ENCODE measurements around the gene EHF. TPM values are rescaled to one million over a fixed set of nuclear protein-coding genes. Genes with fewer than 3 reads are reported as not detected.

The EHF gene
- total and polyA plus RNA-seq, 2 experiments from 2014 or later = not detected

DNA sequence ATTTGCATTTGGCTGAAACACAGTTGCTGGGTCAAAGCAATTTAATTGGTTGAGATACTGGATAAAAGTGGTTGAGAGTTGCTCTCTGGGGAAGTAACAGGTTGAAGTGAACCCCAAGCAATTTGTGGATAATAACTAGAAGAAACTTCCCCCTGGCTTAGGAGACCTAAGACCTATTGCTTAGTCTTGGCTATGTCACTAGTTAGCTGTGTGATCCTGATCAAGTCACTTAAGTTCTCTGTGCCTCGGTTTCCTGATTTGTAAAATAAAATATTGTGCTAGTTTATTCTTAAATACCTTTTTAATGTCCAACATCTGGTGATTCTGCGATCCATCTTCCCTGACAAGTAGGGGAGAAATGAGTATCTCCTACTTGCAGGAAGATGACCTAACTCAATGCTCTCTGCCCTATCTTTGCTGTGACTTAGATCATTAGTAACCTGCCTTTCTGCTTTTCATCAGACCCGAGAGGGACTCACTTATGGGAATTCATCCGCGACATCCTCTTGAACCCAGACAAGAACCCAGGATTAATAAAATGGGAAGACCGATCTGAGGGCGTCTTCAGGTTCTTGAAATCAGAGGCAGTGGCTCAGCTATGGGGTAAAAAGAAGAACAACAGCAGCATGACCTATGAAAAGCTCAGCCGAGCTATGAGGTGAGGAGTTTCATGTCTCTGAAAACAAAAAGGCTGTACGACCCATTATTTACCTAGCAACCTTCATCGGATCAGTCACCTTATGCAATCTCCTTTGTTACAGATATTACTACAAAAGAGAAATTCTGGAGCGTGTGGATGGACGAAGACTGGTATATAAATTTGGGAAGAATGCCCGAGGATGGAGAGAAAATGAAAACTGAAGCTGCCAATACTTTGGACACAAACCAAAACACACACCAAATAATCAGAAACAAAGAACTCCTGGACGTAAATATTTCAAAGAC lies 37.5 kb downstream of the EHF start:
- H3K36me3 ChIP-seq (ENCODE audit: low read depth) = no peaks in the 10 kb centered on the region
- H3K9me3 ChIP-seq (ENCODE audit: low read depth) = no peaks in the 10 kb centered on the region
- H3F3A ChIP-seq (ENCODE audit: insufficient read depth) = peaks cover 25% of the 10 kb centered on the region
- WGBS, 2 experiments (ENCODE audit: low coverage in 1 of 2, low lambda C conversion rate in 2 of 2, missing lambda C conversion rate in 2 of 2) = 88 to 91% methylated on average over 14 of the region's 14 CpGs
- no peaks in the 10 kb centered on the region for H3K9me2 ChIP-seq (ENCODE audit: insufficient read depth)
- H3K27ac ChIP-seq = no peak overlapping the region
- no peak for TF ChIP-seq EZH2phosphoT487 (IDR thresholded peaks at IDR 0.05; ENCODE audit: insufficient read depth, low read depth)
- TF ChIP-seq EZH2 (IDR thresholded peaks at IDR 0.05; ENCODE audit: insufficient read depth, poor library complexity, severe bottlenecking) = no peak
- no peak overlapping the region for H3K9ac ChIP-seq
- peaks cover 23% of the 10 kb centered on the region for H3K4me1 ChIP-seq (ENCODE audit: insufficient read depth)
- H4K20me1 ChIP-seq (ENCODE audit: insufficient read depth) = no peaks in the 10 kb centered on the region
- no peak overlapping the region for H2AFZ ChIP-seq
- H3K27me3 ChIP-seq (replicated peaks; ENCODE audit: insufficient read depth) = no peaks in the 10 kb centered on the region
- H3K4me3 ChIP-seq = no peak overlapping the region
- H3K79me2 ChIP-seq (ENCODE audit: insufficient read depth) = no peaks in the 10 kb centered on the region
- H3K4me2 ChIP-seq (ENCODE audit: unreplicated experiment) = no peak overlapping the region
- no peak for DNase-seq
- in situ Hi-C loops (cut with MboI) = no loop called here

DNA sequence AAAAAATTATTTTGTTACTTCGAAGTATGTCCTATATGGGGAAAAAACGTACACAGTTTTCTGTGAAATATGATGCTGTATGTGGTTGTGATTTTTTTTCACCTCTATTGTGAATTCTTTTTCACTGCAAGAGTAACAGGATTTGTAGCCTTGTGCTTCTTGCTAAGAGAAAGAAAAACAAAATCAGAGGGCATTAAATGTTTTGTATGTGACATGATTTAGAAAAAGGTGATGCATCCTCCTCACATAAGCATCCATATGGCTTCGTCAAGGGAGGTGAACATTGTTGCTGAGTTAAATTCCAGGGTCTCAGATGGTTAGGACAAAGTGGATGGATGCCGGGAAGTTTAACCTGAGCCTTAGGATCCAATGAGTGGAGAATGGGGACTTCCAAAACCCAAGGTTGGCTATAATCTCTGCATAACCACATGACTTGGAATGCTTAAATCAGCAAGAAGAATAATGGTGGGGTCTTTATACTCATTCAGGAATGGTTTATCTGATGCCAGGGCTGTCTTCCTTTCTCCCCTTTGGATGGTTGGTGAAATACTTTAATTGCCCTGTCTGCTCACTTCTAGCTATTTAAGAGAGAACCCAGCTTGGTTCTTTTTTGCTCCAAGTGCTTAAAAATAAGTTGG lies 38.3 kb downstream of the EHF start:
- H3K9me2 ChIP-seq (ENCODE audit: insufficient read depth) = no peaks in the 10 kb centered on the region
- H3K27ac ChIP-seq = no peak overlapping the region
- in situ Hi-C loops (cut with MboI) = no loop called here
- no peaks in the 10 kb centered on the region for H3K36me3 ChIP-seq (ENCODE audit: low read depth)
- 91 to 92% methylated on average over 4 of the region's 4 CpGs for WGBS, 2 experiments (ENCODE audit: low coverage in 1 of 2, low lambda C conversion rate in 2 of 2, missing lambda C conversion rate in 2 of 2)
- H3K4me1 ChIP-seq (ENCODE audit: insufficient read depth) = peaks cover 14% of the 10 kb centered on the region
- H3K9me3 ChIP-seq (ENCODE audit: low read depth) = no peaks in the 10 kb centered on the region
- H3K4me3 ChIP-seq = no peak overlapping the region
- DNase-seq = no peak
- H3F3A ChIP-seq (ENCODE audit: insufficient read depth) = peaks cover 16% of the 10 kb centered on the region
- TF ChIP-seq EZH2 (IDR thresholded peaks at IDR 0.05; ENCODE audit: insufficient read depth, poor library complexity, severe bottlenecking) = no peak
- no peak for TF ChIP-seq EZH2phosphoT487 (IDR thresholded peaks at IDR 0.05; ENCODE audit: insufficient read depth, low read depth)
- H4K20me1 ChIP-seq (ENCODE audit: insufficient read depth) = no peaks in the 10 kb centered on the region
- H2AFZ ChIP-seq = no peak overlapping the region
- no peak overlapping the region for H3K9ac ChIP-seq
- H3K4me2 ChIP-seq (ENCODE audit: unreplicated experiment) = no peak overlapping the region
- no peaks in the 10 kb centered on the region for H3K79me2 ChIP-seq (ENCODE audit: insufficient read depth)
- H3K27me3 ChIP-seq (replicated peaks; ENCODE audit: insufficient read depth) = no peaks in the 10 kb centered on the region

GRCh38 chr11:34665077-34665835 lies 44.4 kb downstream of the EHF start:
- Histone ChIP-seq H3K36me3 (ENCODE audit: low read depth) (no peaks in the 10 kb centered on the region), H3K4me2 (ENCODE audit: unreplicated experiment) (no peak overlapping the region), H3K4me3 (no peak overlapping the region), H3K9me2 (ENCODE audit: insufficient read depth) (no peaks in the 10 kb centered on the region), H3K79me2 (ENCODE audit: insufficient read depth) (no peaks in the 10 kb centered on the region), H3F3A (ENCODE audit: insufficient read depth) (no peaks in the 10 kb centered on the region), H2AFZ (no peak overlapping the region), H3K27ac (no peak overlapping the region), H3K4me1 (ENCODE audit: insufficient read depth) (no peaks in the 10 kb centered on the region), H3K27me3 (replicated peaks; ENCODE audit: insufficient read depth) (no peaks in the 10 kb centered on the region), H4K20me1 (ENCODE audit: insufficient read depth) (no peaks in the 10 kb centered on the region), H3K9me3 (ENCODE audit: low read depth) (no peaks in the 10 kb centered on the region), H3K9ac (no peak overlapping the region)
- in situ Hi-C loops (cut with MboI) = no loop called here
- 73 to 80% methylated on average over 7 of the region's 7 CpGs for WGBS, 2 experiments (ENCODE audit: low coverage in 1 of 2, low lambda C conversion rate in 2 of 2, missing lambda C conversion rate in 2 of 2)
- TF ChIP-seq EZH2phosphoT487 (IDR thresholded peaks at IDR 0.05; ENCODE audit: insufficient read depth, low read depth) (no peak), EZH2 (IDR thresholded peaks at IDR 0.05; ENCODE audit: insufficient read depth, poor library complexity, severe bottlenecking) (no peak)
- no peak for DNase-seq

DNA sequence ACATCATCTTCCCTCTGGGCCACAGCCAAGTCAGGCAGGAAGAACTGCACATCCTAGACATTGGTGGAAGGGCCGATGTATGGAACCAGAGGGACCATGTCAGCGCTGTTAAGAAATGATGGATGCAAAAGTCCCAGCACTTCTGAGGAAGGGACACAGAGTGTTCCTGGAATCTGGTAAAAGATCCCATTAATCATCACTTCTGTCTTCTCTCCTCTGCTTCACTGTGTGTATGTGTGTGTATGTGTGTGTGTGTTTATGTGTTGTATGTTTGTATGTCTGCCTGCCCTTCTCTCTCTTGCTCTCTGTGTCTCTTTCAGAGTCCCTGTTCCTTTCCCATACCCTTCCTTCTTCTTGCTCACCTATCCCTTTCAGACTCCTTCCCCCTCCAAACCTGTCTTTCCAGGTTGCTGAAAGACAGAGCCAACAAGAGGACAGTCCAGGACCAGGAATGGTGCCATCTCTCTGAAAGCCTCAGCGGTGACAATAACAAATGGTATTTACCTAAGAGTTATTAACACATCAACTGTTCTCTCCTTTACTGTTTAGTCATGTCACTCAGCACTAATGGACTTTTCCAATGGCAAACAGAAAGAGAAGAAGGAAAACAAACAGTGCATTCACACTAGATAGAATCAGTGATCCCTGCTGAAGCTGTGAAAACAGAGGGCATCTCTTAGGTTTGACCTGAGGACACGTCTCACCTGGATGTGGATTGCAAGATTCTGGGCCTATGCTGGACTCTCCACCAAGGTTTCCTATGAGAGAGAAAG lies 47.1 kb downstream of the EHF start:
- H3K36me3 ChIP-seq (ENCODE audit: low read depth) = no peaks in the 10 kb centered on the region
- no peak overlapping the region for H2AFZ ChIP-seq
- no peaks in the 10 kb centered on the region for H4K20me1 ChIP-seq (ENCODE audit: insufficient read depth)
- H3K27ac ChIP-seq = no peak overlapping the region
- no peak for DNase-seq
- TF ChIP-seq EZH2phosphoT487 (IDR thresholded peaks at IDR 0.05; ENCODE audit: insufficient read depth, low read depth) (no peak), EZH2 (IDR thresholded peaks at IDR 0.05; ENCODE audit: insufficient read depth, poor library complexity, severe bottlenecking) (no peak)
- no peak overlapping the region for H3K4me2 ChIP-seq (ENCODE audit: unreplicated experiment)
- no peak overlapping the region for H3K9ac ChIP-seq
- 83 to 86% methylated on average over 4 of the region's 4 CpGs for WGBS, 2 experiments (ENCODE audit: low coverage in 1 of 2, low lambda C conversion rate in 2 of 2, missing lambda C conversion rate in 2 of 2)
- no peaks in the 10 kb centered on the region for H3K79me2 ChIP-seq (ENCODE audit: insufficient read depth)
- in situ Hi-C loops (cut with MboI) = no loop called here
- H3K9me3 ChIP-seq (ENCODE audit: low read depth) = no peaks in the 10 kb centered on the region
- H3K4me1 ChIP-seq (ENCODE audit: insufficient read depth) = no peaks in the 10 kb centered on the region
- H3K27me3 ChIP-seq (replicated peaks; ENCODE audit: insufficient read depth) = no peaks in the 10 kb centered on the region
- no peaks in the 10 kb centered on the region for H3K9me2 ChIP-seq (ENCODE audit: insufficient read depth)
- H3K4me3 ChIP-seq = no peak overlapping the region
- no peaks in the 10 kb centered on the region for H3F3A ChIP-seq (ENCODE audit: insufficient read depth)
